ENCODE data around the gene ANKRD13B.

Gene ANKRD13B

DNA sequence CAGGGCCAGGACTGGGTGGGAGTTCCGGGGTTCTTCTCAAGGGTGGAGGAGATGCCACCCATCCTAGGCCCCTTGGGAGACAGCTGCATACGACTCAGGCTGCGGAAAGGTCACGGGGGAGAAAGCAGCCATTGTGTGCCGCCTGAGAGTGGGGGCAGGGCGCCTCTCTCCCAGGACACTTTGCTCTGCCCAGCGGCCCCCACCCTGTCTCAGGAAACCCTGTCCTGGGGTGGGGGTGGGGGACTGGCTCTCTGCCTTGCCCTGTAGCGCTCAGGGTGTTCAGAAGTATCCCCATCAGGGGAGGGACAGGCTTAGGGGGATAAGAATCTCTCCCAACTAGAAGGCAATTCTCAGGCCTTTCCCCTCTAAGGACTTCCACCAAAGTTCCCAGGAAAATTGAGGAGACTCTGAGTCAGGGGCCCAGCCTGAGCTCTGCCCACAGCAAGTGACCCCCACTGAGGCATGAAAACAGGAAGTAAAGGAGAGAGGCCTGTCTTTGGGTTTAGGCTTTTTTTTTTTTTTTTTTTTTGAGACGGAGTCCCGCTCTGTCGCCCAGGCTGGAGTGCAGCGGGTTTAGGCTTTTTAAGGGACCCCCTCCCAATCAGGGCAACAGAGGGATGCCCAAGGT, 8.4 kb upstream of the ANKRD13B start:
- no peak overlapping the region for H3K4me3 ChIP-seq (ENCODE audit: low read depth, low read length)
- TF ChIP-seq, protein P1, sequence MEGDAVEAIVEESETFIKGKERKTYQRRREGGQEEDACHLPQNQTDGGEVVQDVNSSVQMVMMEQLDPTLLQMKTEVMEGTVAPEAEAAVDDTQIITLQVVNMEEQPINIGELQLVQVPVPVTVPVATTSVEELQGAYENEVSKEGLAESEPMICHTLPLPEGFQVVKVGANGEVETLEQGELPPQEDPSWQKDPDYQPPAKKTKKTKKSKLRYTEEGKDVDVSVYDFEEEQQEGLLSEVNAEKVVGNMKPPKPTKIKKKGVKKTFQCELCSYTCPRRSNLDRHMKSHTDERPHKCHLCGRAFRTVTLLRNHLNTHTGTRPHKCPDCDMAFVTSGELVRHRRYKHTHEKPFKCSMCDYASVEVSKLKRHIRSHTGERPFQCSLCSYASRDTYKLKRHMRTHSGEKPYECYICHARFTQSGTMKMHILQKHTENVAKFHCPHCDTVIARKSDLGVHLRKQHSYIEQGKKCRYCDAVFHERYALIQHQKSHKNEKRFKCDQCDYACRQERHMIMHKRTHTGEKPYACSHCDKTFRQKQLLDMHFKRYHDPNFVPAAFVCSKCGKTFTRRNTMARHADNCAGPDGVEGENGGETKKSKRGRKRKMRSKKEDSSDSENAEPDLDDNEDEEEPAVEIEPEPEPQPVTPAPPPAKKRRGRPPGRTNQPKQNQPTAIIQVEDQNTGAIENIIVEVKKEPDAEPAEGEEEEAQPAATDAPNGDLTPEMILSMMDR (IDR thresholded peaks at IDR 0.05; ENCODE audit: borderline replicate concordance, insufficient read depth, low read depth, low read length), result no peak

GRCh38 chr17:29585080-29585751, 7.7 kb upstream of the ANKRD13B start:
- TF ChIP-seq, protein P1 (IDR thresholded peaks at IDR 0.05; ENCODE audit: borderline replicate concordance, insufficient read depth, low read depth, low read length), result peak; percentile 59
- H3K4me3 ChIP-seq (ENCODE audit: low read depth, low read length), result no peak overlapping the region

DNA sequence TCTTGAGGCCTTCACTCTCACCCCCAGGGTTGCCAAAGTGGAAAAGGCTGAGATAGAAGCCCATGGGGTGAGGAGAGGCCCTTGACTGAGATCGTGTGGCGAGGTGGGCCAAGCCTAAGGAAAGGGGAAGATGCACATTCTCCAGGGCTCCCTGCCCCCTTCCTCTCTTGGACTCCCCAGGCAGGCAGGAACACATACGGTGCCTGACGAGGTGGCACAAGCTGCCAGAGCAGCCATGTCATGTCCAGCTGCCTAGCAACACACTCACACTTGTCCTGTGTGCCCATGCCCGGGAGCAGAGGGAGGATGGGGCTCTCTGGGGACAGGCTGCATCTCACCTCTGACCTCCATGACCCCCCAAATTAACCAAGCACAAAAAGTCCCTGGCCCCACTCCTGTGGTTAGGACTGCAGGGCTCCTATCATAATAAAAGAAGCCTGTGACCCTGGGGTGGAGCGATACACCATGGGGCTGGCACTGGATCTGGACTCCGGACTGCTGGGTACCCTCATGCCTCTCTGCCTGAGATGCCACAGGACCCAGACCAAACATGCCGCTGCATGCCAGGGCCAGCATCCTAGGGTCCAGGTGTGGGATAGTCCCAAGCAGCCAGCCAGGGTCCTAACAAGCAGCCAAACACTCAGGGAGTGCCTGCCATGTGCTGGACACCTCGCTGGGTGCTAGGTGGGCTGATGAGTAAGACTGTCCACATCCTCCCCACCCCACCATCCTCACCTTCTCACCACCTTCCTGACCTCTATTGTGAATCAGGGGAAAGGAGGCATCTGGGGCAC, 6.1 kb upstream of the ANKRD13B start:
- no peak overlapping the region for H3K4me3 ChIP-seq (ENCODE audit: low read depth, low read length)
- TF ChIP-seq, protein P1 (IDR thresholded peaks at IDR 0.05; ENCODE audit: borderline replicate concordance, insufficient read depth, low read depth, low read length), result no peak

- TF ChIP-seq, protein P1 (IDR thresholded peaks at IDR 0.05; ENCODE audit: borderline replicate concordance, insufficient read depth, low read depth, low read length), result no peak
- H3K4me3 ChIP-seq (ENCODE audit: low read depth, low read length), result peak overlapping the region; percentile 85
Observed at GRCh38 chr17:29587591-29587990, 5.3 kb upstream of the ANKRD13B start.

DNA sequence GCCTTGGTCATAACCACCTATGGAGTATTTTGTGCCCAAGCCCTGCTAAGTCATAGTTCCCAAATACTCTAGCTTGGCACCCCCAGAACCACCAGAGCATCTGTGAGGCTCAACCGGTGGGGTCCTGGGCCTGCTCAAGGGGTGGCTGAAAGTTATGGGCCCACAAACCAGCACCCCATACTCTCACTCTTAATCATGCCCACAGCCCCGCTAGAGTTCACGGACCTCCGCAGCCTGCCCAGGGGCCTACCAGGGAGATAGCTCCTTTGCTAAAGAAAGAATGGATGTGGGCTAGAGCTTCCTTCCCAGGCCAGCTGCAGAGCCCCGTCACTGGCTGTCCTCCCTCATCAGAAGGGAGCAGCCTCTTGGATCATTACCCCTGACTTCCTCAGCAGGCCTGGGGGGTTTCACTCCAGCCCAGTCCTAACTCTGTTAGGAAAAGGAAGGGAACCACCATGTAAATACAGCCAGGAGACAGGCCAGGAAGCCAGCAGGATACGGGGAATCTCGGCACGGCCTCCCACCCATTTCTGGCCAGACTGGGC, 4.8 kb upstream of the ANKRD13B start:
- H3K4me3 ChIP-seq (ENCODE audit: low read depth, low read length), result peak overlapping the region; percentile 85
- TF ChIP-seq, protein P1 (IDR thresholded peaks at IDR 0.05; ENCODE audit: borderline replicate concordance, insufficient read depth, low read depth, low read length), result no peak

DNA sequence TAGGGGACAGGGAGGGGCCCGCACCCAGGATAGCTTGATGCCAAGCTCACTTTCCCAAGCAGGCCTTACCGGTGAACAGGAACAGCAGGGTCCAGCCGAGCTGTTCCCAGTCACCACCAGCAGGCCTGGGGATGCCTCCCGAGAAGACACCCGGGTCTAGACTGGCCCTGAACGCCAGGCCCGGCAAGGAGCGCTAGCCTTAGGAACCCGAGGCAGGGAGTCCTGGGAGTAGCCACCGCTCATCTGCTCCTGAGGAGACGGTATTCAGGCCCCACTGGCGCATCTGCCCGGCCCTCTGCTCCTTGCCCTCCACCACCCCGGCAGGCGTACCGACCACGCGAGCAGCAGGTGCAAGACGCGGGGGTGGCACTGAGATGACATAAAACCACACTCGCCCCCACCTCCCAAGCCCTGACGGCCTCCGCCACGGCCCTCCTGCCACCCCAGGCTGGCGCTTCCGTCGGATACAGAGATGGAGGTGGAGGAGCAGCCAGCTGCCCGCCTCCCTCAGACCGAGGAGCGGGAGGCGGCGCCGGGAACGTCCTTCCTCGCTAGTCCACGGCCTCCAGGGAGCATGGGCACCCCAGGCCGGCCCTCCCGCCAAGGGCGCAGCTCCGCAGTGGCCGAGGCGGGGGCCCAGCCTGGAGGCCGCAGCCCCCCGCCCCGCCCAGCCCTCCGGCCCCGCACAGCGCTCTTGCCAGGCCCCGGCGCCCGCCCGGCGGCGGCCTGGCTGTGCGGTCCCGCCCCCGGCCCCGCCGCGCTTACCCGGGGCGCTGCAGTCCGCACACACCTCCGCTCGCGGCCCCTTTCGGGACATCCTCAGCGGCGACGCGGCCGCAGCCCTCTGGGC, 4.1 kb upstream of the ANKRD13B start:
- peak overlapping the region; percentile 85 for H3K4me3 ChIP-seq (ENCODE audit: low read depth, low read length)
- TF ChIP-seq, protein P1 (IDR thresholded peaks at IDR 0.05; ENCODE audit: borderline replicate concordance, insufficient read depth, low read depth, low read length), result no peak
